ENCODE results near the gene PNKP.
A peak's percentile ranks its signal among the peaks of the same experiment; 100 is the strongest.

PNKP gene

DNA sequence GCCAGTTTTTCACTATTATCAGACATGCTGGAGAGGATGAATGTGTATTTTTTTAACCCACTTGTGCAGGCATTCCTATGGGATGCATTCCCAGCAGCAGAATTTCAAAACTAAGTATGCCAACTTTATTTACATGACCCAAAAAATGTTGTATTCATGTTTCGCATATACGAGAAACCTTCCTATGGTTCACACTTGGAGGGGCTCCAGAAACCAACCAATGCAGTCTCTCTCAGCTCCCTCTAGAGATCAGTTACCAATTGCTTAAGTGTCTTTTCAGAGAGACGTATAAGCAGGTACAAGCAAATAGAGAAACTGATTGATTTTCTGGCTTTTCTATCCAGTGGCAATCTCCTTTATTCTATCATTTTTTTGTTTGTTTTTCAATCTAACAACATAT lies 22.0 kb downstream of the PNKP start:
- no peak for DNase-seq (ENCODE audit: low spot score)

GRCh38 chr19:49844138-49845095 lies 23.0 kb downstream of the PNKP start:
- no peak for DNase-seq (ENCODE audit: low spot score)

DNA sequence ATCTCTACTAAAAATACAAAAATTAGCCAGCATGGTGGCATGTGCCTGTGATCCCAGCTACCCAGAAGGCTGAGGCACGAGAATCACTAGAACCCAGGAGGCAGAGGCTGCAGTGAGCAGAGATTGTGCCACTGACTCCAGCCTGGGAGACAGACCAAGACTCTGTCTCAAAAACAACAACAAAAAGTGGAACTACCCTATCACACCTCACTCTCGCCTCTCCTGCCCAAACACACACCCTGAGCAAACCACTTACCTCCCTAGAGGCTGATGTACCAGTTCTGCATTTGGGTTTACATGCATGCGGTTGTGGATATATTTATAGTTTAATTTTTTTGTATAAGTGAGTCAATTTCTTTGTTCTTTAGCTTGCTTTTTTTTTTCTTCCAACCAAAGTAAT lies 24.1 kb downstream of the PNKP start:
- DNase-seq (ENCODE audit: low spot score): no peak

DNA sequence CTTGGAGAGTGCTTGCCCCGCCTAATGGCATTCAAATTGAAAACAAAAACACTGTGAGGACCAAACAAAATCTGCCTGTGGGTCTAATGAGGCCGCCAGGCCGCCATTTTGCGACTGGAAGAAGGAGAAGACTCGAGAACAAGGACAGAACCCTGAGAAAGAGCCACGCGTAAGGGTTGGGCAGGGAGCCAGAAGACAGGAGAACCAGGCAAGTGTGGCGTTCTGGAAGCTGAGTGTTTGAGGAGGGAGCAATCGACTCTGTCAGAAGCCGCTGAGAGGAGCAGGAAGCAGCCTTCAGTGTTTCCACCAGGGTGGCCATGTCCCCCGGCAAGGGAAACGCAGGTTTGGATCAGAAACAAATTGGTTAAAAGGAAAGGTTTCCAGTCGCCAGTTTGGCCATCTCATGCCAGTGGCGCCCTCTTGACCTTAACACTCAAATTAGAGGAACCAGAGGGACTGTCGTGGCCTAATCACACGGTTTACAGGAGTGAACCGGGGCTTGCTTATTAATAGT lies 26.6 kb downstream of the PNKP start:
- DNase-seq (ENCODE audit: low spot score): no peak

DNA sequence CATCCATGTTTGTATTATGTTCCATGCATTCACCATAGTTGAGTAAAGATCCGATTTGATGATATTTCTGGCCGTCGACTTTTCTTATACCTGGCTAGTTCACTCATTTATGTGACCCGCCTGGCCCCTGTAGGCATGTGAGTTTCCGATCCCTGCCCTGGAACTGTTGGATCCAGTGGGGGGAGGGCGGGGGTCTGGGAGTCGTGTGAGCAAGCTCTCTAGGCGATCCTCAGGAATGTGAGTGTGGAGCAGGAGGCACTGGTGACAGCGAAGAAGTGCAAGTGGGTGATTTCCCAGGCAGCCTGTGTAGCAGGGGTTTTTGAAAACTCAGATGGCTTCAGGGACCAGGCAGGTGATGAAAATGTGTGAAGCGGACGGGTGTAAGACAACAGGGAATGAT lies 27.1 kb downstream of the PNKP start:
- DNase-seq (ENCODE audit: low spot score): no peak

DNA sequence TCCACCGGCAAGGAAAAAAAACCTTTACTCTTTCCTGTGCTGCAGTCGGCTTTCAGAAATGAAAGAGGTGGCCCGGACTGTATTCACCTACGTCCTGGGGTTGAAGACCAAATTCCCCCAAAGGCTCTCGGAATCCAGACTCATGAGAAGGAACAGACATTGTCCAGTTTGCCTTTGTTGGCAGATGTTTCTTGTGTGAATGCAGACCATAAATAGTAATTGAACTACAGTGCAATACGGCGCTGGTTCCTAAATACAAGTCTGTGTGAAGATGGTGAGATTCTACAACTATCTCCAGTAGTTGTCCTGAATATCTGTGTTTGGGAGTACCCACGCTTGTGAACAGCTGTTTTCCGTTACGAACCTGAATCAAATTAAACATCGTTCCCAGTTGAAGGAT lies 27.7 kb downstream of the PNKP start:
- DNase-seq (ENCODE audit: low spot score): no peak

- DNase-seq (ENCODE audit: low spot score): no peak
Observed at GRCh38 chr19:49838885-49839588, 28.3 kb downstream of the PNKP start.

DNA sequence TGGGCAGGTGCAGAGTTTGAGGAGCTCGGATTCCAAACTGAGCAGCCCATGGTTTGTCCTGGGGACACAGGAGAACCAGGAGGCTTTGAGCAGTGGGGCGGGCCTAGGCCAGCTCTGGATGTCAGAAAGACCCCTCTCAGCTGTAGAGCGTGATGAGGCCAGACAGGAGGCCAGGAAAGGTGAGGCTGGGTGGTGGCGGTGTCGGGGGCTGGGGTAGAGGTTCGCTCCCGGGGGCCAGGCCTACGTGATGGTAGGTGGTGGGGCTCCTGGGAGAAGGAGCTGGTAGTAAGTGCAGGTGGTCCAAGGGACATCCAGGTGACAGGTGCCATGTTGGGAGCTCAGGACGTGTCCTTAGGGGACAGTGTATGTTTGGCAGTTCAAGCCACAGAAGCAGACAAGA lies 30.0 kb downstream of the PNKP start:
- no peak for DNase-seq (ENCODE audit: low spot score)

DNA sequence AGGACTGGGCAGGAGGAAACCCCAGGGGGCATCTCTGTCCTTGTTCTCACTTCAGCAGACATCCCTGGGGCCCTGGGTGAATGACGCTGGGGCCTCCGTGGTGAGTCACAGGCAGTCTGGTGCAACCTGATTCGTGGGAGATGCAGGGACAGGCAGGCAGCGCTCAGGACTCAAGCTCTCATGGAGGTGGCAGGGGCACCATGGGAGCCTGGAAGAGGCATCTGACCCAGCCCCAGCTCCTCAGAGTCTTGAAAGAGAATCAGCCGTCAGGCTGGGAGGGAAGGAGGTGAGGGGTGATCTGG lies 30.4 kb downstream of the PNKP start:
- no peak for DNase-seq (ENCODE audit: low spot score)

DNA sequence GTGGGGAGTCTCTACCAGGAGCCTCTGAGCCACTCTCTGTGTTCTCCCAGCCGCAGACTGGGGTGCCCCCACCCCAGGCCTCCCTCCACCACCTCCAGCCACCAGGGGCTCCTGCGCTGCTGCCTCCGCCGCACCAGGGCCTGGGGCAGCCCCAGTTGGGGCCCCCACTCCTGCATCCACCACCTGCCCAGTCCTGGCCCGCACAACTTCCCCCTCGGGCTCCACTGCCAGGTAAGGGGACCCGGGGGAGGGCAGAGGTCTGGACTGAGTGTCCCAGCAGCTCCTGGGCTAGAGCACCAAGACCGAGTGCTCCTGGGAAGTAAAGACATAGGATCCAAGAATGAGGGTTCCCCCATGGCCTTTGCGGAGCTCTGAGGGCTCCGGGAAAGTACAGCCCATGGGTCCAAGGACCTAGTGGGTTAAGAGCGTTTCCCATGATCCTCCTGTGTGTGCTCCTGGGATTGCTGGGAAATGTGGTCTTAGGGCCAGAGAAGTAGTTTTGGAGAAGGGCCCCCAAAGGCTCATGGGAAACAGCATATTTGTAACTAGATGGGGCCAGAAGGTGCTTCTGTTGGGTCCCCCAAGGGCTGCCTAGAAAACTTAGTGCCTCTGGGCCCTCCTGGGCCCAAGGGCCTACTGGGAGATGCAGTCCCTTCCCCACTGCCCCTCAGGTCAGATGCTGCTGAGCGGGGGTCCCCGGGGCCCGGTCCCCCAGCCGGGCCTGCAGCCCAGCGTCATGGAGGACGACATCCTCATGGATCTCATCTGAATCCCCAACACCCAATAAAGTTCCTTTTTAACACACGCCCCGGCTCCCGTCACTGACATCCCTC lies 31.0 kb downstream of the PNKP start:
- DNase-seq (ENCODE audit: low spot score): no peak

DNA sequence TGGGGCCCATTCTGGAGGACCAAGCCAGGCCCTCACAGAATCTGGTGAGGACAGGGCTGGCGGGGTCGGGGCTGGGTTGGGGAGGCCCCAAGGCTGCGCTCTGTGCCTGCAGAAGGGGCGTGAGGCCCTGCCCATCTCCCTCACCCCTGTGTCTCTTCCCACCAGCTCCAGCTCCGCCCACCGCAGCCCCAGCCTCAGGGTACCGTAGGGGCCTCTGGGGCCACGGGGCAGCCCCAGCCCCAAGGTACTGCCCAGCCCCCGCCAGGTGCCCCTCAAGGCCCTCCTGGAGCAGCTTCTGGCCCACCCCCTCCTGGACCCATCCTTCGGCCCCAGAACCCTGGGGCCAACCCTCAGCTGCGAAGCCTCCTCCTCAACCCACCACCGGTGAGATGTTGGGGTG lies 31.8 kb downstream of the PNKP start:
- no peak for DNase-seq (ENCODE audit: low spot score)

- no peak for DNase-seq (ENCODE audit: low spot score)
Observed at GRCh38 chr19:49833599-49833998, 33.8 kb downstream of the PNKP start.

GRCh38 chr19:49832556-49832955 lies 34.8 kb downstream of the PNKP start:
- DNase-seq (ENCODE audit: low spot score): no peak

DNA sequence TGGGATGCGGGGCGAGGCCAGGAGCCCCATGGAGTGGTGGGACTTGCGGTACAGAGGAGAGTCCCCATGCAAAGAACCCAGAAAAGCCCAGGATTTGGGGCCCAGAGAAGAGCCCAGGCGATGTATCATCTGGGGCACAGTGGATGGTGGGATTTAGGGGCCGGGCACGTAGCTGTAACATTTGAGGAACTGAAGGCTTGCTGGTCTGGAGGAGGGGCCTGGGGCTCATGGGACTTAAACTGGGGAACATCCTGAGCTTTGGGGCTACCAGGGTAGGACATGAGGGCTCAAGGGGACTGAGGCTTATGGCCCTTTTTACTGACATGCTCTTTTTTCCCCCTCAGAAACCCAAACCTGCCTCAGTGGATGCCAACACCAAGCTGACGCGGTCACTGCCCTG lies 35.8 kb downstream of the PNKP start:
- DNase-seq (ENCODE audit: low spot score): no peak

GRCh38 chr19:49830766-49831165 lies 36.6 kb downstream of the PNKP start:
- no peak for DNase-seq (ENCODE audit: low spot score)

DNA sequence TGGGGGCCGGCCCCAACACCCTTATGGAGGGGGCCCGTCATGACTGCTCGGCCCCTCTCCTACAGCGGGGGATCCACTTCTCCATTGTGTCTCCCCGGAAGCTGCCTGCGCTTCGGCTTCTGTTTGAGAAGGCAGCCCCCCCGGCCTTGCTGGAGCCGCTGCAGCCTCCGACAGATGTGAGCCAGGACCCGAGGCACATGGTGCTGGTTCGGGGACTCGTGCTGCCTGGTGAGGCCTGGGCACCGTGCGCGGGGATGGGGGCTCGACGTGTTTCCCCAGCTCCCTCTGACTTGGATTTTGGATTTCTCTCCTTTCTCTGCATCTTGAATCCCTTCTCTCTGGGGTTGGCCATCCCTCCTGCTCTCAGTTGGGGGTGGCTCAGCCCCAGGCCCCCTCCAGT lies 37.7 kb downstream of the PNKP start:
- DNase-seq (ENCODE audit: low spot score): no peak

GRCh38 chr19:49829200-49829599 lies 38.2 kb downstream of the PNKP start:
- no peak for DNase-seq (ENCODE audit: low spot score)

- DNase-seq (ENCODE audit: low spot score): no peak
Observed at GRCh38 chr19:49827034-49827433, 40.3 kb downstream of the PNKP start.

GRCh38 chr19:49824662-49825061 lies 42.7 kb downstream of the PNKP start:
- no peak for DNase-seq (ENCODE audit: low spot score)

DNA sequence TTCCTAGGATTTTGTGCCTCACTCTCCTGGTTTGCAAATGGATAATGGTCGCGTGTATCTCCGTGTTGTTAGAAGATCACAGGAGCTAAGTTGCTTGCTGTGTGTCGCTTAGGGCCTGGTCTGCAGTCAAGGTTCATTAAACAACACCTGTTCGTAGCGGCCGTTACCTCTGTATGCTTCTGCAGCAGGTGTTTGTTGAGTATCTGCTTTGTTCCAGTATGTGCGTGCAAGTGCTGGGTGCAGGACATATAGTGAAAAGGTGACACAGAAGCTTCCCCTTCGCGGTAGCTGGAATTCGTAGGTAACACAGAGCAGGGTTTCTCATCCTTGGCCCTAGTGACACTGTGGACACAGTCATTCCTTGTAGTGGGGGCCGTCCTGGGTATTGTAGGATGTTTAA lies 43.9 kb downstream of the PNKP start:
- no peak for DNase-seq (ENCODE audit: low spot score)

- DNase-seq (ENCODE audit: low spot score): peak; percentile 88
Observed at GRCh38 chr19:49820125-49820524, 47.3 kb downstream of the PNKP start.

- peak; percentile 73 for DNase-seq (ENCODE audit: low spot score)
Observed at GRCh38 chr19:49819452-49820115, 47.8 kb downstream of the PNKP start.

All from hematopoietic multipotent progenitor cell treated with erythropoietin and hydrocortisone succinate and interleukin-3 and kit ligand, for 17 days (in vitro differentiated cells).